MG63 (cell line): ENCODE results near the gene TBXAS1. TPM values are rescaled to one million over a fixed set of nuclear protein-coding genes. Genes with fewer than 3 reads are reported as not detected.
A peak's percentile ranks its signal among the peaks of the same experiment; 100 is the strongest.

Experiments
- DNase-seq: peaks from one replicate; pipeline ENCODE4 v3.0.0-alpha.2; 2020
- H3K27me3 ChIP-seq: fragments of 250-450 bp; sonication (Bioruptor Pico); 2 replicates; pipeline ENCODE4 v1.5.1; 2020; ENCODE audit warnings: mild to moderate bottlenecking, moderate library complexity
- H3K36me3 ChIP-seq: fragments of 250-450 bp; sonication (Bioruptor Pico); 2 replicates; pipeline ENCODE4 v1.5.1; 2020; ENCODE audit warnings: mild to moderate bottlenecking, moderate library complexity
- H3K4me3 ChIP-seq: fragments of 250-450 bp; sonication (Bioruptor Pico); 2 replicates; pipeline ENCODE4 v1.5.1; 2020; ENCODE audit warnings: mild to moderate bottlenecking, moderate library complexity
- H3K9me3 ChIP-seq: fragments of 250-450 bp; sonication (Bioruptor Pico); 2 replicates; pipeline ENCODE4 v1.5.1; 2020; ENCODE audit warnings: mild to moderate bottlenecking, moderate library complexity
- total RNA-seq: library from RNA; depleted of rRNA; stranded (reverse); fragments of >200 nt; shearing (Covaris generic); gene quantifications from 2 replicates; pipeline ENCODE4 v1.2.3, GENCODE V29; 2014; ENCODE audit warnings: low replicate concordance

The TBXAS1 gene
- total RNA-seq, 1 experiment from 2014 or later = 0.56 TPM

DNA sequence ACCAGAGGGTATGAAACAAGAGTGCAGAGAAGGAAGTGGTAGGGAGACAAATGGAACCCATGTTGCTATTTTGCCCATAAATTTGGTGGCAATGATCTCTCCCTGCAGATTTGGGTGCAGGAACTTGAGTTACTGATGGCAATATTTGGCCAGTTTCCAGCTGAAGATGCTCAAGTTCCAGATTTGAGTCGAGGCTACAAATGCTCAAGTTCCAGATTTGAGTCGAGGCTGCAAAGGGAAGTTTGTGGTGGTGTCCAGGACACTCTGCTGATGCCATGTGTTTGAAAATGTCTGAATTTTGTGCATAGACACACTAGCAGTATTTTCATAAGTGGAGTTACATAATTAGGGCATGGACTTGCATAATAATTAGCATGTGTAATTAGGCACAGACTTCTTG is 40.8 kb downstream of the TBXAS1 start:
- Histone ChIP-seq H3K9me3 (no peaks in the 10 kb centered on the region), H3K4me3 (no peak overlapping the region), H3K36me3 (no peaks in the 10 kb centered on the region), H3K27me3 (no peaks in the 10 kb centered on the region)
- no peak for DNase-seq

DNA sequence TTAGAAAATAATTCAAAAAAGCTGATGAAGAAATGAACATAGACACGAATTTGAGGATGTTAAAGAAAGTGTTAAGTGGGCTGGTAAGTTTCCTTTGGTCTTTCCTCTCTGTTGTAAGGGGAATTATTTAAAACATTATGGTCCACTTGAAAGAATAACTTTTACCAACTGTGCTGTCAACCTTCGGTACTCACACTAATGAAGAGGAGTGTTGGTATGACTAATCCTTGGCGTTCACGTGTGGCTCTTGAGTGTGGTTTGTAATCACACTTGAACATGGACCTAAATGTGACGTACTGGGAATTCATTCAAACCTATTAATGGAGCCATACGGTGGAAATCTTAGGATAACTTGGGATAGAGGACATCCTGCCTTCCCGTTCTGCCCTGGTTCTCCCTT is 41.3 kb downstream of the TBXAS1 start:
- Histone ChIP-seq H3K27me3 (no peaks in the 10 kb centered on the region), H3K36me3 (no peaks in the 10 kb centered on the region), H3K9me3 (no peaks in the 10 kb centered on the region), H3K4me3 (no peak overlapping the region)
- DNase-seq = no peak

DNA sequence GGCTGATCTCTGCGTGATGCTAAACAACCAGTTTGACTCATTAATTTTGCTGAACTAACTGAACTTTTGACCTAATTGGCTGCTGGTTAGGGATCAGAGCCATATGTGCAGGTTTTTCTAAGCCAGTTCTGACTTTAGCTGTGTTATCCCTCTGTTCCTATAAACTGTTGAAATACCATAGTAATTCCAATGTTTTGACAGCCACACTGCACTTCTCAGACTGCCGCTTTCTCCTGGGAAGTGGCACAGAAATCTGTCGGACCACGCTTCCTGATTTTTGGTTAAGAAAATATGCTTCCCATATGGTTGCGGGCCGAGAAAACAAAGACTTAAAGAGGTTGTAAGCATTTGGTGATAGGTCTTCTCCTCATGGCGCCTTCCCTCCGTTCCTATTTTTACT is 42.3 kb downstream of the TBXAS1 start:
- H3K9me3 ChIP-seq = no peaks in the 10 kb centered on the region
- no peak overlapping the region for H3K4me3 ChIP-seq
- no peaks in the 10 kb centered on the region for H3K27me3 ChIP-seq
- peak; percentile 35 for DNase-seq
- H3K36me3 ChIP-seq = no peaks in the 10 kb centered on the region

DNA sequence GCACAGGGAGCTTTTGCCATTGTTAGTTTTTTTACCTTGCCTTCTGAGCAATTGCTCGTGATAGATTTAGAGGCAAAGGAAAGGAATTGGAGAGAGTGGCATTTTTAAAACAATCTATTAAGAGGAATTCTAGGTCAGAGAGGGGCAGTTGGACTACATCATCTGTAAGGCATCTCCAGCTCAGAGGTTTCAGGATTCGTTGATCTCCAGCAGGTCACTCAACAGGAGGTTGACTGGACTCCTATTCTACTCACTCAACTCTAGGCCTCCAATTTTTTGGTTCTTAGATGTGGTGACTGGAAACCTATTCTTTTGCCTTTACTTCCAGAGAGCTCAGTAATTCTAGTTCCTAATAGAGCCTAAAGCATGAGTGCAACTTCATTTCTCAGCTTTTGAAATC is 42.8 kb downstream of the TBXAS1 start:
- H3K9me3 ChIP-seq = no peaks in the 10 kb centered on the region
- no peaks in the 10 kb centered on the region for H3K27me3 ChIP-seq
- no peak overlapping the region for H3K4me3 ChIP-seq
- no peaks in the 10 kb centered on the region for H3K36me3 ChIP-seq
- no peak for DNase-seq

DNA sequence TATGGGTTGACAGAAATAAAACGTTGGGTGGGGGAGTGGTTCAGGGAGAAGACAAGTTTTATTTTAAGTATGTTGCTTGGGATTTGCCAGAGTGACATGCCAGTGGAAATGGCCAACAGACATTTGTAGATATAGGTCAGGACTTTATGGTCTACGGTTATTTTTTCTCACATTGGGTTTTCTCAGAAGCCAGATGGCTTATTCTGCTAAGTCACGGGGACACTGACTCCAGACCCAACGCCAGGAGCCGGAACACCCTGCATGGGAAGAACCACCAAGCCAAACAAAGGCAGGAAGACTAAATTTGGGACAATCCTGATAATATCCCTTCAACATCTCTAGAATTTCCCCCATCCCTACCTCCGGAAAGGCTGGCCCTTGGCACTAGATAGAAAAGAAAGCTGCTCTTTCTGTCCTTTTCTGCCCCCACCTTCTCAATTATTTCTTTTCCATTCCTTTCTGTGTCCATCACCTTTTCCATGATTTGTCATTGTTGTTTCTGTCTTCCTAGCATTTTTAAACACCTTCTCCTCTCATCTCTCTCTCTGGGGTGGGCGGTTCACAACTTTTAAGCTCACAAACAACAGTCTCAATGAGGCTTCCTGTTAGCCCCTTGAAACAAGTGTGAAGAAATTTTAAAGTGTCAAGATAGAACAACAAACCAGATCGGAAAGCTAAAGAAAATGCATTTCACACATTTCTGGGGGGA is 44.7 kb downstream of the TBXAS1 start:
- Histone ChIP-seq H3K36me3 (no peaks in the 10 kb centered on the region), H3K27me3 (no peaks in the 10 kb centered on the region), H3K9me3 (no peaks in the 10 kb centered on the region), H3K4me3 (no peak overlapping the region)
- no peak for DNase-seq

DNA sequence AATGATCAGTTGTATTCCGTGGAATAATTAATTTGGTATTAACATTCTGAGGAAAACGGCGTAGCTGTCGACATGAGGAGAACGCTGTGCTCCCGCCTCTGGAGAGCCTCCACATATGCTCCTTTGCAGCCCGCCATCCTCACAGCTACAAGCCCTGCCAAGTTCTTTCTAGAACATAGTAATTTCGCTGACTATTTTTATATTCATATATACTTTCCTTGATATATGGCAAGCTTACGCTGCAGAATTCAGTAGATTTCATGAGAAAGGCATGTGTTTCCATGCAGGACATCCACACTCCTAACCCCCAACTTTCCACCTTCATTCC is 45.2 kb downstream of the TBXAS1 start:
- Histone ChIP-seq H3K36me3 (no peaks in the 10 kb centered on the region), H3K9me3 (no peaks in the 10 kb centered on the region), H3K4me3 (no peak overlapping the region), H3K27me3 (no peaks in the 10 kb centered on the region)
- DNase-seq = no peak

DNA sequence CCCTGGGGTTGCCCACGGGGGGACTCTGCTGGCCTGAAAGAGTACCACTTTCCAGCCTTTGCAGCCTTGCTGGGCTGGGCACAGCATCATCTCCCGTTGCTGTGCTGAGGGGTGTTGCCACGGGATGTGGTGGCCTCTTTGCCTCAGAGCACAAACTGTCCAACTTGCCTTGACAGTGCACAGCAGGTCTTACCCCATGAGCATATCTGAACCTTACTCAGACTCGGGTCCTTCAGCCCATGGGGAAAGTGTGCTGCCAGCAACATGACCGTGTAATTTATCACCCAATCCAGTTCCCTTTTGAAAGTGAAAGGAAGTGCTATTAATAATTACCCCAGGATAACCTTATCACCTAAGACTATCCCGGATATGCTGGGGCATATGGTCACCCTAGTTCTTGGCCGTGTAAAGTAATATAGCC is 46.8 kb downstream of the TBXAS1 start:
- Histone ChIP-seq H3K9me3 (no peaks in the 10 kb centered on the region), H3K4me3 (no peak overlapping the region), H3K27me3 (no peaks in the 10 kb centered on the region), H3K36me3 (no peaks in the 10 kb centered on the region)
- no peak for DNase-seq

DNA sequence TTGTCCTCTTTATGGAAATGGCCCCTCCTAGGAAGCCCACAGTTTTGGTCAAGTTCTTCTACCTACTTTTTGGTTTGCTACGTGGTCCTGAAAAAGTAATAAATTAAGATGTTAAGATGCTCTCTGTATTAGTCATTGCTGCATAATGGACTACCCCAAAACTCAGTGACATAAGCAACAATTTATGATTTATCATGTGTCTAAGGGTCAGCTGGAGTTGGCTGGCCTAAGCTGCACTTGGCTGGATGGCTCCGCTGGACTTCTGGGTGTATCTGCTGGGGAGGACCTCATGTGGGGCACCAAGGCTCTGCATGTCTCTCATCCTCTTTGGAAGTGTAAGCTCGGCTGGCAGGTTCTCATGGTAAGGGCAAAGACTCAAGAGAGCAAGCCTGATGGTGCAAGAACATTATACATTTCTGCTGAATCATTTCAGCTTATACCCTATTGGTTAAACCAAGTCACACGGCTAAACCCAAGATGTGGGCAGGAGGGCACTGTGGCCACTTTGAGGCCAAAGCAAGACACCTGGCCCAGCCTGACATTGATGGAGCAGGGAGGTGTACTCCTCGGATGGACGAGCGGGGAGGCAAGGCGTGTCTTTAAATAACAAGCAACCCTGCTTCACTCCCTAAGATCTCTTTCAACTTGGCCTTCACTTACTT is 47.7 kb downstream of the TBXAS1 start:
- H3K36me3 ChIP-seq = no peaks in the 10 kb centered on the region
- H3K27me3 ChIP-seq = no peaks in the 10 kb centered on the region
- no peaks in the 10 kb centered on the region for H3K9me3 ChIP-seq
- no peak for DNase-seq
- H3K4me3 ChIP-seq = no peak overlapping the region

DNA sequence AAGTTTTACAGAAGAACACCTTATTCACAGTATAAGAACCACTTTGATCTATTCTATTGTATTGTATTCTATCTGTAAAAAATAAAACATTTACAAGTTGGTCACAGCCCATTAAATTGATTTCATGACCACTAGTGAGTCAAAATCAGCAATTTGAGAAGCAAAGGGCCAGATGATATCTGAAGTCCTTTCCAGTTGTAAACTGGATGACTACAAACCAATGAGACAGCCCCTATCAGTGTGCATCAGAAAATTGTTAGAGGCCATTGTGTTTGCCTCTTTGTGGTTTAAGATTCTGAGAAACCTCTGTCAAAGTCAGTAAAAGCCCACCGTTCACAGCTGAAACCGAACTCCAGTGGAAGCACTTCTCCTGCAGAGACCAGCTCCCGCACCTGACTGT is 54.8 kb downstream of the TBXAS1 start:
- Histone ChIP-seq H3K9me3 (no peaks in the 10 kb centered on the region), H3K36me3 (no peaks in the 10 kb centered on the region)
- DNase-seq = no peak

DNA sequence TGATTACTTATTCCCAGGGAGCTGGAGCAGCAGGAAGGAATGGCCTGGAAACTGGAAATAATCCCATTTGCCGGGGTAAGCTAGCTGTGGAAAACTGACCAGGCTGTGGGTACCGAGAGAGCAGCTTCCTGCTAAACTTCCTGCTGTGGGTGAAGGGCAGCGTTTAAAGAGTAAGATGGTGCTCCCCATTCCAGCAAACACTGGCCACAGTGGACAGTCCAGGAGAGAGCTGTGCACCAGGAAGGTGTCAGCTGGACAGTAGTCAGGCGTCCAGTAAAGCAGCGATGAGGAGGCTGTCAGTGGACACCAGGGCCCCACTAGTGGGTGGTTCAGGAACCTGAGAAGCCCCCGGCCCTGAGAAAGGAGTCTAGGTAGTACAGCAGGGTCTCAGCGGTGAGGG is 55.4 kb downstream of the TBXAS1 start:
- no peak for DNase-seq
- Histone ChIP-seq H3K36me3 (no peaks in the 10 kb centered on the region), H3K9me3 (peaks cover under 1% of the 10 kb centered on the region; the same call in 1 of the 2 replicates), H3K27me3 (no peaks in the 10 kb centered on the region), H3K4me3 (no peak overlapping the region)

More for the DNA sequence above, 54.8 kb downstream of the TBXAS1 start:
- H3K27me3 ChIP-seq = no peaks in the 10 kb centered on the region
- H3K4me3 ChIP-seq = no peak overlapping the region

DNA sequence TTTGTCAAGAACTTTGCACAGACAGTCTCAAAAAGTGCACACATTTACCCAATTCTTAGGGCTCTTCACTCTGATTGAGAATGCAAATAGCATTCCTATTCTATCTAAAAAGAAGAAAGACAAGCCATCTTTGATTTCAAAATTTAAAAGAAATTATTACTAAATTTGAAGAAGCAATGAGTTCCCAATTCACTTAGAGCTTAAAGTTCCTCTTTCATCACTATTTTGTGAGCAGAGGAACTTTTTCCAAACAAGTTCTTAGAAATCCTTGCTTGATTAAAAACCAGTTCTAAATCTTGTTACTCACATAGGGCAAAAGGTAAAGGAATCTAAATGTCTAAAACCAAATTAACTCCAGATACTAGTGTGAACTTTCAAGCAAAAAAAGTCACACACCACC is 56.4 kb downstream of the TBXAS1 start:
- no peak for DNase-seq
- peaks cover 4% of the 10 kb centered on the region; the same call in 1 of the 2 replicates for H3K9me3 ChIP-seq
- no peak overlapping the region for H3K4me3 ChIP-seq
- H3K36me3 ChIP-seq = no peaks in the 10 kb centered on the region
- H3K27me3 ChIP-seq = no peaks in the 10 kb centered on the region

DNA sequence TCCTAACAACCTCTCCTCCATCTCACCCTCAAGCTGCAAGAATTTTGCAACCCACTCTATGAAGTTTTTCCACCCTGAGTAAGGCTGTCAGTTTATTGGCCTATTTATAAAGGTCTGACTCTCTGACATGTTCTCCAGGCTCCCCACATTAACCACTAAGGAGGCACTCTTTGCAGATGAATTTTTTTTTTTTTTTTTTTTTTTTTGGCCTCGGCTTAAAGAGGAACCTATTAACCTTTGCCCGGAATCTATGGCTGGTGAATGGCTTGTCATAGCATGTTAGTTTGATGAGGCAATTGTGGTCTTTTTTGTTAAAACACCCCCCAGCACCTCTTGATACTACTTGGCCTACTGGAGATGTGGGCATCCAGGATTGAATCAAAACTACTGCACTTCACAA is 57.1 kb downstream of the TBXAS1 start:
- H3K9me3 ChIP-seq = peaks cover 4% of the 10 kb centered on the region; the same call in 1 of the 2 replicates
- no peak for DNase-seq
- no peak overlapping the region for H3K4me3 ChIP-seq
- H3K36me3 ChIP-seq = no peaks in the 10 kb centered on the region
- H3K27me3 ChIP-seq = no peaks in the 10 kb centered on the region

DNA sequence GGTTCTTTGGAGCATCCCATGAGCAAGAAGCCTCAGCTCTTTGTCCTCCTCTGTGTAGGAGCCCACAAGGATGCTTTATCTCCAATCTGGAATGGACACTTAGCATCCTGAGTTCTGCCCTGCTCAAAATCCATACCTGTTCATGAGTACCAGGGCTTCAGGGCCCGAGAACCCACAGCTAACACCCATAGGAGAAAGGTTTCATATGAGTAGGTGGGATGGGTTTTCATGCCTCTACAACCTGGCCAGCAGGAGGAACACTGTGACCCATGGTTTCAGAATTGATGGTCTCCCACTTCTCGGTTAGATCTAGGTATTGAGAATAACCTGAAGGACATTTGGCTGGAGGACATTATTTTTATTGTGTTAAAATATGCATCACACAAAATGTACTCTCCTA is 57.8 kb downstream of the TBXAS1 start:
- Histone ChIP-seq H3K27me3 (no peaks in the 10 kb centered on the region), H3K9me3 (peaks cover 4% of the 10 kb centered on the region; the same call in 1 of the 2 replicates), H3K4me3 (no peak overlapping the region), H3K36me3 (no peaks in the 10 kb centered on the region)
- no peak for DNase-seq

DNA sequence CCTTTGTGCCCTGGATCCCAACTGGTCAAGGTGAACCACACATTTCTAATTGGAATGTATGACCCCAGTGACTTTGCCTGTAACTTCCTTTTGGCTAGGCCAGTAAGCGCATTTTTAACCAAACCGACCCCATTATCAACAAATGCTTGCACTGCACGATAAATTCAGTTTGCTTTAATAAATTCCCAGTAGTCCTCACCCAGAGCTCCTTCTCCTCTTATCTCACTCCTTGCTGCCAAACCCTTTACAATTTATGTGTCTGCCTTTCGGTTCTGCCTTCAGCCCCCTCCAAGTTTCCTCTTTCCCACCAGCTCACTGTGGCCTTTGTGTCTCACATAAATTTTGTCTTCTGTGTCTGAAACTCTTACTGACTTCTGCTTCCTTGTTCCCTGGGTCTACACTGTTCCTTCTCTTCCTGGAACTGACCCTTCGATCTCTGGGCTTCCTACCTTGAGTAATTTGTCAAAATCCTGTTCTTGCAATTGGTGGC is 59.0 kb downstream of the TBXAS1 start:
- Histone ChIP-seq H3K9me3 (peaks cover 4% of the 10 kb centered on the region; the same call in 1 of the 2 replicates), H3K4me3 (no peak overlapping the region), H3K27me3 (no peaks in the 10 kb centered on the region), H3K36me3 (no peaks in the 10 kb centered on the region)
- no peak for DNase-seq

DNA sequence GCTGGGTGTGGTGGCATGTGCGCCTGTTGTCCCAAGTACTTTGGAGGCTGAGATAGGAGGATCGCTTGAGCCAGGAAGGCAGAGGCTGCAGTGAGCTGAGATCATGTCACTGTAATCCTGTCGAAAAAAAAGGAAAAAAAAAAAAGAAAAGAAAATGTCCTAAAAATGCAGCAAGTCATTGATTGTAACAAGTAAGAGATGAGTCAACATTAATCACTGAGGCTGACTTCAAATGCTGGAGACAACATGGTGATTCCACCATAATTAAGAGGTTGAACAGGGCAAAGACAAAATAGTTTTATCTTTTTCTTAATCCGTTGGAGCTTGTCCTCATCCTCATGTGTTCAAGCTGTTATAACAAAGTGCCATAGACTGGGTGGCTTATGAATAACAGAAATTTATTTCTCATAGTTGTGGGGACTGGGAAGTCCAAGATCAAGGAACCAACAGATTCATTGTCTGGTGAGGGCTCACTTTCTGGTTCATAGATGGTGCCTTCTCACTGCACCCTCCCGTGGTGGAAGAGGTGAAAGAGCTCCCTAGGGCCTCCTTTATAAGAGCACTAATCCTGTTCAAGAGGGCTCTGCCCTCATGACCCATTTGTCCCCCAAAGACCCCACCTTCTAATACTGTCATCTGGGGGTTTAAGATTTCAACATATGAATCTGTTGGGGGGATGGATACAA is 60.3 kb downstream of the TBXAS1 start:
- H3K4me3 ChIP-seq = no peak overlapping the region
- H3K27me3 ChIP-seq = no peaks in the 10 kb centered on the region
- H3K9me3 ChIP-seq = peaks cover 4% of the 10 kb centered on the region; the same call in 1 of the 2 replicates
- H3K36me3 ChIP-seq = no peaks in the 10 kb centered on the region
- no peak for DNase-seq

DNA sequence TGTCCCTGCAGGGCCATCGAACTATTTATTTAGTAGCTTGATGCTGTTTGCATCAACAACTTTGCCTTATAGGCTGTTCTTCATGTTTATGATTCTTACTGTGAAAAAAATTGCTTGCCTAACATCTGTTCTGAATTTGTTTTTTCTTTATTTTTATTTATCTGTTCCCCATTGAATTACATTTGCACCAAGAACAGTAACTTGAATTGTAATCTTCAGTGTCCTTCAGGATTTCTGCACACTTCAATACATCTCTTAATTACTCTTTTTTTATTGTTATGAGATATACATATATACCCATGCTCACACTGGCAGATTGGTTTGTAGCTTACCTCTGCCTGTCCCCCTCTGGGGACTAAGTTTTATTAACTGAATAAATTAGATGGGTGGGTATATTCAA is 64.4 kb downstream of the TBXAS1 start:
- H3K9me3 ChIP-seq = peaks cover 4% of the 10 kb centered on the region; the same call in 1 of the 2 replicates
- DNase-seq = no peak
- no peaks in the 10 kb centered on the region for H3K36me3 ChIP-seq
- H3K4me3 ChIP-seq = no peak overlapping the region
- H3K27me3 ChIP-seq = no peaks in the 10 kb centered on the region

DNA sequence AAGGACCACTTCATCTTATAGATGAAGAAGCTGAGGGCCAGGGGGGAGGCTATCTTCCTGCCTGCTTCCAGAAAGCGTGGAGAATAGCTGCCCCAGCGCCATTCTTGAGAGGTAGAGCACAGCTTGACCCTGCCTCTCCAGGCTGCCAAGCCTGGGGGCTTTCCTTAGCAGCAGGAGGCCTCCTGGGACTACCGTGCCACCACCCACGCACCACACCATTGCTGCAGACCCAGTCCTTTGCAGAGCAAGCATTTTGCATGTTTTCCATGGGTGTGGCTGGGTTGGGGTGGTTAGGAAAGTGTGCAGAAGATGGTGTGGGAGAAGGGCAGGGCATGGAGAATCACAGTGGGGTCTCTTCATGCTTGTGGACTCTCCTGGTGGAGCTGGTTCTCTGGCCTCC is 64.9 kb downstream of the TBXAS1 start:
- Histone ChIP-seq H3K36me3 (no peaks in the 10 kb centered on the region), H3K4me3 (no peak overlapping the region), H3K9me3 (peaks cover 4% of the 10 kb centered on the region; the same call in 1 of the 2 replicates), H3K27me3 (no peaks in the 10 kb centered on the region)
- DNase-seq = no peak
